Type B pancreatic cell (in vitro differentiated cells): ENCODE measurements around the gene OR5AR1. TPM values are rescaled to one million over a fixed set of nuclear protein-coding genes. Genes with fewer than 3 reads are reported as not detected.

Source experiments
- DNase-seq: peaks from one replicate; pipeline ENCODE4 v3.0.0; 2021; ENCODE audit warnings: mixed read lengths; ENCODE audit not compliant: unreplicated experiment; ENCODE audit errors: extremely low spot score
- H3K27ac Mint-ChIP-seq: 2 replicates; pipeline ENCODE4 v1.8.0; 2021; ENCODE audit warnings: mild to moderate bottlenecking, mixed read lengths
- H3K27me3 Mint-ChIP-seq: 2 replicates; pipeline ENCODE4 v1.8.0; 2021; ENCODE audit warnings: mixed read lengths
- H3K36me3 Mint-ChIP-seq: 2 replicates; pipeline ENCODE4 v1.8.0; 2021; ENCODE audit warnings: mixed read lengths
- H3K4me1 Mint-ChIP-seq: one replicate; pipeline ENCODE4 v1.8.0; 2021; ENCODE audit warnings: mixed read lengths; ENCODE audit not compliant: unreplicated experiment
- H3K4me3 Mint-ChIP-seq: 2 replicates; pipeline ENCODE4 v1.8.0; 2021; ENCODE audit warnings: mild to moderate bottlenecking, mixed read lengths
- H3K9me3 Mint-ChIP-seq: 2 replicates; pipeline ENCODE4 v1.8.0; 2021; ENCODE audit warnings: mixed read lengths
- long read RNA-seq: library from polyadenylated mRNA; unstranded; transcript quantifications from one replicate; pipeline ENCODE4 v2.0.0, GENCODE V29; 2020
- total RNA-seq: library from RNA; stranded (reverse); gene quantifications from 2 replicates; pipeline ENCODE4 v1.2.1, GENCODE V29; 2021; ENCODE audit warnings: low replicate concordance
- TF ChIP-seq, protein P1 (sequence below): fragments of 200-600 bp; sonication (generic); conservative IDR thresholded peaks from 2 replicates; pipeline ENCODE4 v1.5.0; 2021; ENCODE audit warnings: antibody characterized with exemption, mild to moderate bottlenecking

OR5AR1 gene
- total RNA-seq, result not detected in 2 replicates
- long read RNA-seq, result 0 reads

DNA sequence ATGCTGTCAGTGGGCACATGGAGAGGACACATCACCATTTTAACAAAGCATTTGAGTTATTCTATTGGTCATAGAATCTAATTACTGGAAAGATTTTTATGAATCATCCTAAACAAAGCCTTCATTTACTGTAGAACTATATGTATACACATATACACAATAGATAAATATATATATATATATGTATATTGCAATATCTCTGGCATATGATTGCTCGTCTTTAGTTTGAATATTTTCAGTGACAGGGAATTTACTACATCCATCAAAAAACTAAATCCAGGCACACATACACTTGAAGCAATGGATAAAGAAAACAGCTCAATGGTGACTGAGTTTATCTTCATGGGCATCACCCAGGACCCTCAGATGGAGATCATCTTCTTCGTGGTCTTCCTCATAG is at the start of gene OR5AR1:
TSS of gene OR5AR1 (plus strand) at position 301 of the 400 bp plus-strand sequence. CDS start at position 301, 0 bp downstream.
- DNase-seq, result no peak
- H3K4me1 Mint-ChIP-seq, result no peaks in the 10 kb centered on the region
- H3K27me3 Mint-ChIP-seq, result no peaks in the 10 kb centered on the region
- no peaks in the 10 kb centered on the region for H3K36me3 Mint-ChIP-seq
- TF ChIP-seq, protein P1, sequence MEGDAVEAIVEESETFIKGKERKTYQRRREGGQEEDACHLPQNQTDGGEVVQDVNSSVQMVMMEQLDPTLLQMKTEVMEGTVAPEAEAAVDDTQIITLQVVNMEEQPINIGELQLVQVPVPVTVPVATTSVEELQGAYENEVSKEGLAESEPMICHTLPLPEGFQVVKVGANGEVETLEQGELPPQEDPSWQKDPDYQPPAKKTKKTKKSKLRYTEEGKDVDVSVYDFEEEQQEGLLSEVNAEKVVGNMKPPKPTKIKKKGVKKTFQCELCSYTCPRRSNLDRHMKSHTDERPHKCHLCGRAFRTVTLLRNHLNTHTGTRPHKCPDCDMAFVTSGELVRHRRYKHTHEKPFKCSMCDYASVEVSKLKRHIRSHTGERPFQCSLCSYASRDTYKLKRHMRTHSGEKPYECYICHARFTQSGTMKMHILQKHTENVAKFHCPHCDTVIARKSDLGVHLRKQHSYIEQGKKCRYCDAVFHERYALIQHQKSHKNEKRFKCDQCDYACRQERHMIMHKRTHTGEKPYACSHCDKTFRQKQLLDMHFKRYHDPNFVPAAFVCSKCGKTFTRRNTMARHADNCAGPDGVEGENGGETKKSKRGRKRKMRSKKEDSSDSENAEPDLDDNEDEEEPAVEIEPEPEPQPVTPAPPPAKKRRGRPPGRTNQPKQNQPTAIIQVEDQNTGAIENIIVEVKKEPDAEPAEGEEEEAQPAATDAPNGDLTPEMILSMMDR, result no peak
- H3K27ac Mint-ChIP-seq, result no peak within 1 kb of the TSS
- H3K9me3 Mint-ChIP-seq, result no peaks in the 10 kb centered on the region
- H3K4me3 Mint-ChIP-seq, result no peak within 1 kb of the TSS

DNA sequence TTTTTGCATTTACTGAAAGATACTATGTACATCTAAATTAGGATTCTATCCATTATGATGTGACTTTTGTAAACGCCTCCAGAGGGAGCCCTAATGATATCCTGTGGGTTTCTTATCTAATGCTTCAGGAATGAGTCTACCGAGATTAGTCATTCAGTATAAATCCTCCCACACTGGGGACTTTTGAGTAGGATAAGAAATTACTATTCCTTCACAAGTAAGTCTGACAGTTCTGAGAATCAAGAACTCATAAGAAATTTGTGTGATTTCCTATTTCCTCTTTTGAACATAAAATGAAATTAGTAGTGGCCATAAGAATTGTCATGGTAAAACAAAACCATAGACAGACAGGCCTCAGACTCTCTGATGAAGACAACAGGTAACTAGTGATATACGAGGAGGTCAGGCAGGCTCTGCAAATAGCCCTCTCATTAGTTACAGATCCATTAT is 38.8 kb upstream of the OR5AR1 start:
- Mint-ChIP-seq H3K4me3 (no peak overlapping the region), H3K9me3 (no peaks in the 10 kb centered on the region), H3K27me3 (no peaks in the 10 kb centered on the region), H3K36me3 (no peaks in the 10 kb centered on the region), H3K4me1 (no peaks in the 10 kb centered on the region), H3K27ac (no peak overlapping the region)
- TF ChIP-seq, protein P1, result peak; percentile 73
- DNase-seq, result no peak

DNA sequence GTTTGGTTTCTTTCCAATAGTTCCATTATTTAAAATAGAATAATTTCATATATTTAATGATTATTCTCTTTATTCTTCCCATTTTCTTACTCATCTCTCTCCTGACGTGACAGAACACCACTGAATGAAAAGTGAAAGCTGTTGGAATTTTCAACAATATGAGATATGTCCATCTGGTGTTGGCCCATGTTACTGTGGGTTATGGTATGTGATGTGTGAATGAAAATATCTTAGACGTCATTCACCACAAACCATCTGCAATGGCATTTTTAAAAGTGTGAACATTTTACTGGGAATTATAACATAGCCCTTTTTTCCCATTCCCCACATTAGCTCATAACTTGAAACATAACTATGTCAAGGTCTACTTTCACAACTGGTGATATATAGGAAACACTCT is 37.5 kb upstream of the OR5AR1 start:
- TF ChIP-seq, protein P1, result no peak
- Mint-ChIP-seq H3K4me3 (no peak overlapping the region), H3K27ac (no peak overlapping the region), H3K4me1 (no peaks in the 10 kb centered on the region), H3K9me3 (no peaks in the 10 kb centered on the region), H3K36me3 (no peaks in the 10 kb centered on the region), H3K27me3 (no peaks in the 10 kb centered on the region)
- no peak for DNase-seq

DNA sequence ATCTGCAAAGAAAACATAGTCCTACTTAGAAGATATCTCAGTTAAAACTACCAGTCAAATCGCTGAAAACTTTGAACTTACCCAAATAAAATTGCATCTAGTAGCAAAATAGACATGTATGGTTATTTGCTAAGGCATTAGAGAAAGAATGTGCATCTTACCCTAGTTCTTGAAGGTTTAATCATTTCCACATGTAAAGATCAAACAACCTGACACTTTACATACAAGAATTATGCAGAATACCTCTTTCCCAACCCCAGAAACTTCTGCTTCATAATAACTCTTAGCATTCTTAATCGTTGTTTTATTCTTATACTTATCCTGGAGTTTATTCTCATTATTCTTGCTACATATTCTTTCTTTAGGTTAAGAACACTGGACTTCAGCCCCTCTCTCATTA is 31.2 kb upstream of the OR5AR1 start:
- TF ChIP-seq, protein P1, result no peak
- Mint-ChIP-seq H3K27ac (no peak overlapping the region), H3K36me3 (no peaks in the 10 kb centered on the region), H3K27me3 (no peaks in the 10 kb centered on the region), H3K4me3 (no peak overlapping the region), H3K9me3 (no peaks in the 10 kb centered on the region), H3K4me1 (no peaks in the 10 kb centered on the region)
- DNase-seq, result no peak

DNA sequence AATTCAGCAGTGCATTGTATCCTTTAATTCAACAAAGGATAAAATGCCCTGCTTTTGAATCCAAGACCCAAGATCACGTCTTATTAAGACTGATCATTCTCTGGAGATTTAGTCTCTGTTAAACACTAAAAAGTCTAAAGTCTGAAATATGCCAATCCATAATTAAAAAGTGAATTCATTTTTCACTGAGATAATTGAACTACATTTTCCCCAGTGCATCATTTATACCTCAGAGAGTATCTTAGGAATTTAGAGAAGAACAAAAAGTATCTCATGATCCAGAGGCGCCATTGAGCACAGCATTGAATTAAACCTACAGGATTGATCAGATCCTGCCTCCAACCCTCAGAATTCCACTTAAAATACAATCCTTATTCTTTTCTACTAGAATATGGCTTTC is 26.6 kb upstream of the OR5AR1 start:
- Mint-ChIP-seq H3K27me3 (no peaks in the 10 kb centered on the region), H3K36me3 (no peaks in the 10 kb centered on the region), H3K9me3 (no peaks in the 10 kb centered on the region), H3K27ac (no peak overlapping the region), H3K4me1 (no peaks in the 10 kb centered on the region), H3K4me3 (no peak overlapping the region)
- no peak for DNase-seq
- TF ChIP-seq, protein P1, result no peak

DNA sequence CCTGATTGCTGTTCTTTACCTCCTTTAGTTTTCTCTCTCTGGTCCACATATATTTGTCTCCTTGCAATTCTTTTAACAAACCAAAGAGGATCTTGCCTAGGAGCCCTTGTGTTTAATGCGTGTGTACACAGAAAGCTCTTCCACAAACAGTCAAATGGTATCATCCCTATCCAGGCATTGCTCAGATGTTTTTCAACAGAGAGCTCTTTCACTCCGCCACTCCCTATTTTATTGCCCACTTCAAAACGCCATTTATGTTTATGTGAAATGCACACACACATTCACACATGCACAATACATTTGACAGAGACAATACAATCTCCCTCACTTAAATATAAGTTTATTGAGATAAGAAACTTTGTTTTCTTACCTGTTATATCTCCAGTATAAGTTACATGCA is 26.0 kb upstream of the OR5AR1 start:
- Mint-ChIP-seq H3K27ac (no peak overlapping the region), H3K4me3 (no peak overlapping the region), H3K27me3 (no peaks in the 10 kb centered on the region), H3K36me3 (no peaks in the 10 kb centered on the region), H3K9me3 (no peaks in the 10 kb centered on the region), H3K4me1 (no peaks in the 10 kb centered on the region)
- TF ChIP-seq, protein P1, result no peak
- DNase-seq, result no peak
